Naive B cell (primary cell): ENCODE measurements around the gene ETV6. TPM values are rescaled to one million over a fixed set of nuclear protein-coding genes. Genes with fewer than 3 reads are reported as not detected.
A peak's percentile ranks its signal among the peaks of the same experiment; 100 is the strongest.

Experiments used
- ATAC-seq, 2 donors: fragments of 150-1000 bp; cut with Tn5 transposase; 2 replicates each; pipeline ENCODE4 v1.10.0; 2021; ENCODE audit warnings: low read depth in 2 of 2, mild to moderate bottlenecking in 2 of 2, moderate library complexity in 2 of 2
- DNase-seq: peaks from one replicate; pipeline ENCODE4 v3.0.0; 2022
- H3K27ac Mint-ChIP-seq, 6 donors: one replicate each; pipeline ENCODE4 v1.8.0; 2020 to 2022; ENCODE audit warnings: mild to moderate bottlenecking in 6 of 6, mixed read lengths in 6 of 6, moderate library complexity in 5 of 6, inconsistent platforms in 2 of 6
- H3K27me3 Mint-ChIP-seq, 3 donors: one replicate each; pipeline ENCODE4 v1.8.0; 2021 to 2022; ENCODE audit warnings: mixed read lengths in 3 of 3, mild to moderate bottlenecking in 1 of 3
- H3K36me3 Mint-ChIP-seq, 2 donors: one replicate each; pipeline ENCODE4 v1.8.0; 2020 to 2022; ENCODE audit warnings: mixed read lengths in 2 of 2, inconsistent platforms in 1 of 2, mild to moderate bottlenecking in 1 of 2
- H3K4me1 Mint-ChIP-seq, 3 donors: one replicate each; pipeline ENCODE4 v1.8.0; 2020 to 2022; ENCODE audit warnings: mixed read lengths in 3 of 3, inconsistent platforms in 1 of 3, mild to moderate bottlenecking in 1 of 3, moderate library complexity in 1 of 3
- H3K4me3 Mint-ChIP-seq, 8 donors: one replicate each; pipeline ENCODE4 v1.8.0; 2020 to 2022; ENCODE audit warnings: mild to moderate bottlenecking in 8 of 8, mixed read lengths in 8 of 8, moderate library complexity in 8 of 8, inconsistent platforms in 2 of 8
- H3K9me3 Mint-ChIP-seq, 7 donors: one replicate each; pipeline ENCODE4 v1.8.0; 2020 to 2022; ENCODE audit warnings: mixed read lengths in 7 of 7, mild to moderate bottlenecking in 5 of 7, inconsistent platforms in 2 of 7, moderate library complexity in 1 of 7
- polyA plus RNA-seq, 6 donors: library from polyadenylated mRNA; unstranded; fragments of 300-500 nt; fragmentation: Illumina TruSeq; gene quantifications; one replicate each; pipeline ENCODE4 v1.2.3, GENCODE V29; 2021; ENCODE audit warnings: low read depth in 6 of 6

ETV6 gene
- polyA plus RNA-seq, 6 donors from 2014 or later = 3.7 to 9.6 (median 6.6) TPM

DNA sequence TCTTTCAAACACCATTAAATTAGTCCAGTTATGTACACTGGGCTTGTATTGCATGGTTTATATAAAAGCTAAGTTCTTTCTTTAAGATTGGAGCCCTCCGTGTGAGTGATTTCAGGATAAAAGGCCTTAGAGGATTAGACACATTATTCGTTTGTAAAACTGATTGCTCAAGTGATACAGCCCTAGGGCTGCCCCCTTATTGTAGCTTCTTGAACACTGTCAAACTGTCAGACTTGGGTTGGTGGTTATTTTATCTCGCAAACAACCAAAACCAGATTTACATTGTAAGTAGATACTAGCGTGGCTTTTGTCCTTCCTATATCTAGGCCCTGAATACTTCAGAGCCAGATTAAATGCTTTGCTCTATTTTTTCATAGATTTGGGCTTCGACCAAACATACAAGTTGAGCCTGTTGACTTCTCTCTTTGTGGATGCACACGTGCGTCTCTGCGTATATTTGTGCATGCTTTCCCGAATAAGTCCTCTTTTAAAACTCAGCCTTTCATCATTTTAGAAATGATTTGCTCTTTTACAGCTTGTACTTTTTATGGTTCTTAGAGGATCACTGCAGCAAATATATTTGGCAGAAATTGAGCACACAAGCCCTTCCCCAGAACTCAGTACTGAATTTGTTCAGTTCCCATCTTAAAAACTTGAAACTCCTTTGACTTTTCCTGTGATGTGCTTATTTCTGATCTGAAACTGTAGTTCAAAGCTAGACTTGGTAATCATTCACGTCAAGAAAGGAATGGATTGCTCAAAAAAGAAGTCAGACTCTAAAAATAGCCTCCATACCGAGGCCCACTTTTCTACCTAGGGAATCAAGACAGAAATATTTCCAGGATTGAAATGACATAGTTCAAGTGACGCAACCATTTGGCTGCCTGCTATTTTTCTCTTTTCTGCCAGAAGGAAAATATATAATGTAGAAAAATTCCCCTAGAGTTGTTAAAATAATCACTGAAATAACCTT, 129.5 kb downstream of the ETV6 start:
- ATAC-seq (no peak), DNase-seq (no peak)
- Mint-ChIP-seq H3K27me3 (no peaks in the 10 kb centered on the region), H3K27ac (no peak overlapping the region), H3K36me3 (peaks cover 0 to 5% of the 10 kb centered on the region in 2 donors), H3K4me3 (no peak overlapping the region), H3K9me3 (peaks cover 0 to 5% (median 0%) of the 10 kb centered on the region in 7 donors), H3K4me1 (peaks cover 32 to 40% (median 35%) of the 10 kb centered on the region in 3 donors)

DNA sequence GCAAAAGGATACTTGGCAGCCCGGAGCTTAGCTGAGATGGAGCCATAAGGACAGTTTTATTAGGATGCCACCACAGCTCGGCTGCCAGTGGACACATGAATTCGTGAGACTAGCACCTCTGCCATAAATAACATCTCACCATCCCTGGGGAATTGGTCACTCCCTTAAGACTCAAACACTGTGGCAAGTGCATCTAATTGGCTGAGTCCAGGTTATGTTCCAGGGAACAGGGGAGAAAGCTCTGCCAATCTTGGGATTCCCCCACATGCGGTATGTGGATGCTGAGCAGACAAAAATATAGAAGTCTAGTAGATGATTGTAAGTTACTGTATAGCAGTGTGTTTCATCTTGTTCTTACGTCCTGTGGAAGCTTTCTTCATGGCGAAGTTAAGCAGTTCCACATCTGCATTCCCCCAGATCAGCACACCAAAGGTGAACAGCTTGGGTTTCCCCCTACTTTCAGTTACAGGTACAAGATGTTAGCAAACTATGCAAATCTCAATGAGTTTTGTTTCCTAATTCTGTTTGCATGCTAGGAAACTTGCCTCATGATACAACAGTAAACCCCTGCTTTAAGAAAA, 131.1 kb downstream of the ETV6 start:
- H3K9me3 Mint-ChIP-seq = peaks cover 0 to 5% (median 0%) of the 10 kb centered on the region in 7 donors
- peaks cover 0 to 5% of the 10 kb centered on the region in 2 donors for H3K36me3 Mint-ChIP-seq
- no peaks in the 10 kb centered on the region for H3K27me3 Mint-ChIP-seq
- DNase-seq (no peak), ATAC-seq (peak; percentile 82 to 91)
- H3K4me1 Mint-ChIP-seq = peaks cover 26 to 47% (median 31%) of the 10 kb centered on the region in 3 donors
- H3K4me3 Mint-ChIP-seq = peak overlapping the region in 1 of 8 donors; percentile 10
- peak overlapping the region in 4 of 6 donors; percentile 33 to 72 (median 40) for H3K27ac Mint-ChIP-seq

DNA sequence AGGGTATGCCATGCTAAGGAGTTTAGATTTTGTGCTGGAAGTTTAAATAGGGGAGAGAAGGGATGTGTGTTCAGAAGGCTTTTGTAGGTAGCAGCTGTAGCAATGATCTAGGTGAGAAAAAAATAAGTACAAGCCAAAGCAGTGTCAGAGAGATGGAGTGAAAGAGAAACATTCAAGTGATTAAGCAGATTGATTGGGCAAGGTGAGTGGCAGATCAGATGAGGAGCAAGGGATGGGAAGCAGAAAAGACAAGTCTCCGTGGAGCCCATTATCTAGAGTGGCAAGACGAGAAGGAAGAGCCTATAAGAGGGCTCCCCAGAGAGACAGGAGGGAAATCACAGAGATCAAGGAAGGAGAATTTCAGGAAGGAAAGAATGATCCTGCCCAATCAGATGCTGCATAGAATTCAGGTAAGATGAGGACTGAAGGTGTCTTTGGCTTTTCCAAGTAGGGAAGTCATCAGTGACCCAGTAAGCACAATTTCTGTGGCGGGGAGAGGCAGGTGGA, 133.5 kb downstream of the ETV6 start:
- Mint-ChIP-seq H3K27ac (peak overlapping the region in 4 of 6 donors; percentile 6 to 42 (median 20)), H3K27me3 (no peaks in the 10 kb centered on the region), H3K4me3 (no peak overlapping the region), H3K4me1 (peaks cover 26 to 57% (median 40%) of the 10 kb centered on the region in 3 donors), H3K9me3 (peaks cover 0 to 5% (median 0%) of the 10 kb centered on the region in 7 donors), H3K36me3 (peaks cover 0 to 5% of the 10 kb centered on the region in 2 donors)
- ATAC-seq = no peak
- no peak for DNase-seq

DNA sequence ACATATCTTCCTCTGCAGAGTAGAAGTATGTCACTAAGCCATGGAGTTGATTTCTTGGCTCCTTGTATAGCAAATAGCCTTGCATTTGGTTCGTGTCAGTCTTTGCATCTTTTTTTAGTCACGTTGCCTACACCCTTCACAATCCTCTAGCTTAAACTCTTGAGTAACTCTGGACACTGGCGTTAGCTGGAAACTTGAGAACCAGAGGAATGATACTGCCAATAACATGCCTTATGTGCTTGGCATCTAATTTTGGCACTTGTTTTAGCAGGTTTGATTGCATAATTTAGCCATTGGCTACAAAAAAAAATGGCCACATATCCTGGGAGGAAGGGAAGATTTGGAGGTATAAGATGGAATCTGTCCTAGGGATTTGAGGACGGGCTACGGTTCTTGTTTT, 136.2 kb downstream of the ETV6 start:
- no peak overlapping the region for H3K27ac Mint-ChIP-seq
- DNase-seq (no peak), ATAC-seq (no peak)
- no peak overlapping the region for H3K4me3 Mint-ChIP-seq
- peaks cover 19 to 70% (median 50%) of the 10 kb centered on the region in 3 donors for H3K4me1 Mint-ChIP-seq
- H3K9me3 Mint-ChIP-seq = peaks cover 0 to 5% (median 0%) of the 10 kb centered on the region in 7 donors
- H3K36me3 Mint-ChIP-seq = peaks cover 5 to 7% of the 10 kb centered on the region in 2 donors
- H3K27me3 Mint-ChIP-seq = no peaks in the 10 kb centered on the region

DNA sequence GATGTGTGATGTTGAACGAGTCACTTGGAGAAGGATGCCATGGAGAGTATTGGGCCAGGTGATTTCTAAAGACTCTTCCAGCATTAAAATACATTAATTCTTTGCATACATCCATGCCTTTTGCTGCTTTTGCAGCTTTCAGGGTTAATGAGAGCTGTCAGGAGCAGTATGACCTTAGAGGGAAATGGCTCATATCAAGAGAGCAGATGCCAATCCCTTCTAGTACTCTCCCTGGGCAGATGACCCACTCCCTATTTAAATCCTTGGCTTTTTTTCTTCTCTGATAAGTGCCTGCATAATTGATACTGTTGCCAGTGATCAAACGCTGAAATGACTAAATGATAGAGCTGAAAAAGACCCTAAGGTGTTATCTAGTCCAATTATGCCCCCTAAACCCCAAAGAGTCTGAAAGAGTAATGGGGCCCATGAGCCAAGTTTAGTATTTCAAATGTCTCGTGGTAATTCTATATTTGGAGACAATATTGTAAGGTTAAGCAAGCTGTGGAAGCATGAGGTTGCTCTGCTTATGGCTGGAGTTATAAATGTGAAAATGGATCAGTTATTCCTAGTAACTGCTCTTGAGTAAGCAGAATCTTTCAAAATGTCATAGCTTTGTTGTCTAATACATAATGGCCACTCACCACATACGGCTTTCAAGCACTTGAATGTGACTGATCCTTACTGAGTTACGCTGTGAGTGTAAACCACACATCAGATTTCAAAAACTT, 137.3 kb downstream of the ETV6 start:
- DNase-seq (no peak), ATAC-seq (no peak)
- Mint-ChIP-seq H3K27me3 (no peaks in the 10 kb centered on the region), H3K27ac (peak overlapping the region in 1 of 6 donors; percentile 45), H3K4me1 (peaks cover 19 to 68% (median 45%) of the 10 kb centered on the region in 3 donors), H3K4me3 (no peak overlapping the region), H3K36me3 (peaks cover 3 to 15% of the 10 kb centered on the region in 2 donors), H3K9me3 (peaks cover 0 to 5% (median 0%) of the 10 kb centered on the region in 7 donors)

DNA sequence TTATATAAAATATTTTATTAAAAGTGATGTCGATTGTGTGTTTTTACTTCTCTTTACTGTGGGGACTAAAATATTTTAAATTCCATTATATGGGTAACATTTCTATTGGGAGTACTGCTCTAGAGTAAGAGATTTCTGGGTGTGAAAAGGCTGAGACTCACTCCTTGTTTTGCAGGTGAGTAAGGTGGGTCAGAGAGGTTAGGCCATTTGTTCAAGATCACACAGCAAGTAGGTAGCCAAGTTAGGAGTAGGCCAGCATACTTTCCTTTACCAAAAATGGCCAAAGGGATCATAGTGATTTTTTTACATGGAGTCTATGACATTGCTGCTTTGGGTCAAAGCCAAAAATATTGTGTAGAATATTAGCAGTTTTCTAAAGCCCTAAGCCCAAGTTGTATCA, 138.0 kb downstream of the ETV6 start:
- no peak for DNase-seq
- H3K4me1 Mint-ChIP-seq = peaks cover 16 to 63% (median 49%) of the 10 kb centered on the region in 3 donors
- peaks cover 0 to 5% (median 0%) of the 10 kb centered on the region in 7 donors for H3K9me3 Mint-ChIP-seq
- no peak overlapping the region for H3K4me3 Mint-ChIP-seq
- H3K27me3 Mint-ChIP-seq = no peaks in the 10 kb centered on the region
- peak overlapping the region in 1 of 6 donors; percentile 43 for H3K27ac Mint-ChIP-seq
- ATAC-seq = no peak
- H3K36me3 Mint-ChIP-seq = peaks cover 6 to 15% of the 10 kb centered on the region in 2 donors

DNA sequence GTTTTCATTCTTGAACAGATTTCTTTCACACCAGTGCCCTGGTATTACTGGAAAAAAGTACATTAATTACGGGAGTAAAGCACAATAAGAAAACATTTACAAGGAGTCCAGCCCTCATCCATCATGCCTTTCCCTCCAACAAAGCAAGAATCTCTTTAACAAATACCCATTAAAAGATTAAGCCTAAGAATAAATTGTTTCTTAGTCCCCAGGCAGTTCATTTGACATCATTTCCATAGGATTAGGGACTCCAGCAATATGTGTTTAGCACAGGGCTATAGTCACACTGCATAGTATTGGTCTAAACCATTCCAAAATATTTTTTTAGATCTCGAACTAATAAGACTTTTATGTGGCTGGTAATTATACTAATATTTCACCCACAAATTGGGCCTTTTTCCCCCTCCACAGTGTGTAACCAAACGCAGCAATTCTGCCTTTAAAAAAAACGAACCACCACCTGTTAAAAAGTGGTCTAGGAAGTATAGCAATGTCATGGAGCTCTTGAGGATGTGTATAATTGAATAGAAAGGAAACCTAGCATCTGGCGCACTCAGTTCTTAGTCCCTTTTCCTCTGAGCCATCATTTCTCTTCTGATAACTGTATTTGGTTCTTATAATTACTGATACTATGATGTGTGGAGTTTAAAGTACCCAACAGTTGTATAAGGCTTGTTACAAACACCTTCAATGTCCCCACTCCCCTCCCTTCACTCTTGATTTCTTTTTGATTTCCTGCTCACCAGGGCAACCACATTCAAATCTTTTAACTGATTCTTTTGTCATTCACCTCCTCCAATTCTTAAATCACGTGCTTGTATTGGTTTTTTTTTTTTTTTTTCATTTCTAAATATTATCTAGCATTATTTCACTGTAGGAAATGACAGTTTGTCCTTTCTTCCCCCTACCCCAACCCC, 138.7 kb downstream of the ETV6 start:
- Mint-ChIP-seq H3K4me3 (no peak overlapping the region), H3K9me3 (peaks cover 0 to 1% (median 0%) of the 10 kb centered on the region in 7 donors), H3K27ac (peak overlapping the region in 3 of 6 donors; percentile 13 to 70 (median 66)), H3K4me1 (peaks cover 11 to 57% (median 44%) of the 10 kb centered on the region in 3 donors), H3K36me3 (peaks cover 6 to 15% of the 10 kb centered on the region in 2 donors), H3K27me3 (no peaks in the 10 kb centered on the region)
- ATAC-seq (peak in 1 of 2 donors; percentile 27), DNase-seq (no peak)

DNA sequence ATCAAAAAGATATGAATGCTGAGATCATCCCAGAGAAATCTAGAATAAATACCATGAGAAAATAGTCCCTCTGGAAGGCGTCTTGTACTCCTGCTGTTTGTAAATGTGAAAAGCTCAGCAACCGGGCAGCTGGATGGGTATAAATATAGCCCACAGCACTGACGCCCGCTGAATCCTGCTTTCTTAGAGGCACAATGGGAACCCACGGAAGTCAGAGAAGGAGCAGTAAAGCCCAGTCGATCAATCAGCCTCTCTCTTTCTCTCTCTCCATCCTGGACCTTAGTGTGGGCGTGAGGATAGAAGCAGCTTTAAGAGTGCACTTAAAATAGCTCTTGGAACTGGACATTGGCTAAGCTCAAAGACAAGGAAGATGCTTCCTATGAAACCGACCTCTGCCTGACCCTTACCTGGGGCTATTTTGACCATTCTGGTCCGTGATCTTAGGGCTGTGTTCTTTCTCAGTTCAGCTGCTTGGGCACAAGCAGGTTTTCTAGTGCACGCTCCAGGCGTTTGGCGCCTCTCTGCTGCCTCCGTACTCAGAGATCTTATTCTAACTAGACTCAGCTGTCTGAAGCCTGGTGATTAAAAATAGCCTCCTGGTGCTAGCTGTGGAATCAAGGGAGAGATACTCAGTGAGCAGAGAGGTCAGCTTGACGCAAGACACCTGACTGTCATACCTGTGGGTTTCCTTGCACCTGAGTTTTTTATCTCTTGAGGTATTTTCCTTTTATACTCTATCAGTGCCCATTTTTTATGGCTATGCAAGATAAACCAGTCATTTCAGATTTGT, 144.6 kb downstream of the ETV6 start:
- Mint-ChIP-seq H3K9me3 (no peaks in the 10 kb centered on the region), H3K27ac (peak overlapping the region in 2 of 6 donors; percentile 5 to 49), H3K4me1 (peaks cover 48 to 77% (median 63%) of the 10 kb centered on the region in 3 donors), H3K36me3 (peaks cover 15 to 16% of the 10 kb centered on the region in 2 donors), H3K27me3 (no peaks in the 10 kb centered on the region), H3K4me3 (no peak overlapping the region)
- ATAC-seq (no peak), DNase-seq (no peak)

DNA sequence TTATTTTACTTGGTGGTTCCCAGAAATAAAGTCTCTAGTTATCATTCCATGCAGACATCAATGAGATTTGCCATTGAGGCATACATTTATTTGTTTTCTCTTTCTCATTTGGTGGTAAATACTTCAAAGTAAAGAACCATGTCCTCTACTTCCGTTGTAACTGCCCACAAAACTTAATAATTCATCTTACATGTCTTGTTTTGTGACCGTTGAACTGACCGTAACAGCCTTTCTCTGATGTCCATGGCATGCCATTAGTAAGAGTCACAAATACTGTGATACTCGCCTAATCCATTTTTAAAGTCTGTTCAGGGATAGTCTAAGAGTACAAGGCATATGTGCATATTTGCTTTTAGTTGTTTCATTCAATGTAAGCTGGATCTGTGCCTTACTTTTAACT, 145.3 kb downstream of the ETV6 start:
- Mint-ChIP-seq H3K27me3 (no peaks in the 10 kb centered on the region), H3K36me3 (peaks cover 15 to 16% of the 10 kb centered on the region in 2 donors), H3K4me1 (peaks cover 52 to 74% (median 65%) of the 10 kb centered on the region in 3 donors), H3K4me3 (no peak overlapping the region), H3K27ac (no peak overlapping the region), H3K9me3 (no peaks in the 10 kb centered on the region)
- DNase-seq (no peak), ATAC-seq (no peak)

DNA sequence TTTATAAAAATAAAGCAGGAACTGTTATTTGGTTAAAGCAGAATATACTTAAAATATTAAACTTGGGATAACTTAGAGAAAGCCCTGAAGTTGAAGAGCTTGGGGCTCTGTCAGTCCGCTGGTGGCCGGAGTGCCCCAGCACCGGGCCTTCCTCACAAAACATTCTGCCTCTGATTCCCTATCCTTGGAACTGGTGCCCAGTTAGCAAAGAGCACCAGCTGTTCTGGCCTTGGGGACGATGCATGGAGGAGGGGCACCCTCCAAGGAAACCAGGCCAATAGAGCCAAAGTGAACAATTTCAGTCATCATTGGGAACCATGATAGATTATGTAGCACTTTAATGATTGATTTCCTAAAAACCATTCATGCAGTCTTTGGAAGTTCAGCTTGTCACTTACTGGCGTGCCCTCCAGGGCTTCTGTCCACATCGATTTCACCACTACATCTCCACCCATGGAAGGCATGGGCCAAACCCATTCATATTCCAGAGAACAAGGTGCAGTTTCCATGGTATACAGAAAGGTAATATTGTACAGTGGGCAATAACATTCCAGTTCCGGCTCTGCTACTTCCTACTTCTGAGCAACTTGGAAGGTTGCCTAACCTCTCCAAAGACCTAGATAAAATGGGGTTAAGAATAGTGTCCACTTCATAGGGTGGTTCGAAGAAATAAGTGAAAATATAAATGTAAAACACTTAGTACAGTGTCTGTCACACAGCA, 145.9 kb downstream of the ETV6 start:
- Mint-ChIP-seq H3K4me3 (no peak overlapping the region), H3K27me3 (no peaks in the 10 kb centered on the region), H3K9me3 (no peaks in the 10 kb centered on the region), H3K27ac (peak overlapping the region in 1 of 6 donors; percentile 53), H3K4me1 (peaks cover 53 to 71% (median 59%) of the 10 kb centered on the region in 3 donors), H3K36me3 (peaks cover 9 to 18% of the 10 kb centered on the region in 2 donors)
- no peak for ATAC-seq
- DNase-seq = no peak

DNA sequence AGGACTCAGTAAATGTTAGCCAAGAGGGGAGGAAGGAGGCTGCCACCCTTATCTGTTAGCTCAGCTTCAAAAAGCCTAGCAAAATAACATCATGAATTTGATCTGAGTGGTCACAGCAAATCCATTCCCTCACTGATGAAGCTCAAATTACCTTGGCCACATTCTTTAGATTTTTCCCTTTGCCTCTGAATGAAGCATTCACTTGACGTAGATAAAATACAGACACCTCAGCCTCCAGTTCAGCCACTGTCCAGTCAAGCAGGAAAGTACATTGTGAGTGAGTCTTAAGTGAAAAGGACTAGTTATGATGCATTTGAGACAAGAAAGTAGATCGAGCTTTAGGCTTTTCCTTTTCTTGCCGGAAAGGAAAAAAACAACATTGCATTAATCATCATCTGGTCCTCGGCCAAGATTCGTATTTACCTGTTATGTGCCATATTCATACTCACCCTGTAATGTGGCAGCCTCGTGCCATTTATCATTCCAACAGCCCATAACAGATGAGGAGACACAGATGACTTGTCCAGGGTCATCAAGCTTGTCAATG, 146.5 kb downstream of the ETV6 start:
- Mint-ChIP-seq H3K27me3 (no peaks in the 10 kb centered on the region), H3K9me3 (no peaks in the 10 kb centered on the region), H3K4me3 (no peak overlapping the region), H3K36me3 (peaks cover 5 to 21% of the 10 kb centered on the region in 2 donors), H3K27ac (peak overlapping the region in 1 of 6 donors; percentile 53), H3K4me1 (peaks cover 54 to 73% (median 57%) of the 10 kb centered on the region in 3 donors)
- DNase-seq = no peak
- no peak for ATAC-seq
